Glomerular visceral epithelial cell (primary cell): Measurements from ENCODE around the gene TMEM86A.

Experiments
- DNase-seq: peaks from one replicate; pipeline ENCODE4 v3.0.0-alpha.2; 2016; ENCODE audit errors: extremely low spot score

The TMEM86A gene

DNA sequence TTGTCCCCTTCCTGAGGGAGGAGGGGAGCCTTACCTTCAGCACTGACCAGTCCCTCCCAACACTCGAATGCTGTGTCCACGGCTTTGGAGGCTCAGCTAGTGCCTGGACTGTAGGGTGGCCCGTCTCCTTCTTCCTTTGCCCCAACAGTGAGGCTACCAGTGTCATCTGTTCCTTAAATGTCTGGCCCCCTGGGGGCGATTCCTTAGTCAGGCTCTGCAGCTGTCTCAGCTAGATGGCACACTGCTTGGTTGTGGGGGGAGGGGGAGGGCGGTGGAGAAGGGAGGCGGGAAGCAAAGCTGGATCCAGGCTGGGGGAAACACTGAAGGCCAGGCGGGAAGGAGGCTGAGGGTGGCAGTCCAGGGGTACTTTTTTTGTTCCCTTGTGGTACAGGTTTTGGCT lies 27.5 kb downstream of the TMEM86A start, which contains the start of gene IGSF22:
Gene IGSF22 (minus strand): TSS at position 149 of the 400 bp plus-strand sequence. CDS start 1,952 bp downstream, outside the sequence.
- DNase-seq: no peak

GRCh38 chr11:18727479-18728236 lies 29.1 kb downstream of the TMEM86A start:
- peak; percentile 27 for DNase-seq

DNA sequence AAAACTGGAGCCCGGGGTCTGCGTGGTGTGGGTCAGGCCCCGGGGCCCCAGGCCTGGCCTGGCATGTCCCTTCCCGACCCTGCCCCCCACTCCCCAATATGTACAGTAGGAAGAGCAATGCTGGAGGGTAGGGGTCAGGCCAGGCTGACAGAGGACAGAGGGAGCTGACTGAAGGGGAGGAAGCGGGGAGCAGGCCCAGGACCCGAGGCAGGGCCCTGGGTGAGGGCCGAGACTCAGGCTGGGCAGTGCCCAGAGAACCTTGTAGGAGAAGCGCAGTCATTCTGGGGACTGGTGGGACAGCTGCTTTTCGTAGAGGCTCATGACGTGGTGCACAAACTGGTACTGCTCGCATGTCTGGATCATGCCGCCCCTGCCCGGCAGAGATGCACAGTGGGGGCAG lies 30.1 kb downstream of the TMEM86A start:
- no peak for DNase-seq

DNA sequence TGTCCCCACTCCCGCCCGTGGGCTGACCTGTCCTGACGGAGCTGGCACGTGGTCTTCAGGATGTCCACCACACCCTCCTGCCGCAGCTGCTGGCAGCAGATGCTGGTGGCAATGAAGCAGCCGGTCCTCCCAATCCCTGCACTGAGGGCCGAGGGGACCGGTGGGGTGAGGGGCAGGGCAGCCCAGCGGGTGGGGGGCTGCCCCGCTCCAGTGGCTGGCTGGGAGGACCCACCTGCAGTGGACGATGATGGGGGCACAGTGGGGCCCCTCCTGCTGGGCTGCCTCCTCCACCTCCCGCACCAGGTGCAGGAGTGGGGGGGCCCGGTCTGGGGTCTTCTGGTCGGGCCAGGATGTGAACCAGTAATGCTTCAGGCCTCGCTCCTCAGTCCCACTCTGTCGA lies 30.8 kb downstream of the TMEM86A start:
- no peak for DNase-seq

DNA sequence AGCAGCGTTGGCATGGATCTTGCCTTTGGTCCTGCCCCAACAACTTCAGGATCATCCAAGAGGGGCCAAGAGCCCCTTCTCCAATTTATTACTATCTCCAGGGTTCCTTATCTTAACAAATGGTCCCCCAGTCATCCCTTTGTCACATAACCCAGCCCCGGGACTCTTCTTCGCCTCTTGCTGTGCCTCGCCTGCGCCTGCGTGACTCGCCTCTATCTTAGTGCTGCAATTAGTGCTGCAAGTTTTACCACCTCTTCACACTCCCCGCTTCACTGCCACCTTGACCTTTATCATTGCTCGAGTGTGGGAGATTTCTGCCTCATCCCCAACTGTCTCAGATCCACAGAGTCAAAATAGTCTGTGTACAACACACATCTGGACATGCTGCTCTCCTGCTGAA lies 31.4 kb downstream of the TMEM86A start:
- DNase-seq: no peak

GRCh38 chr11:18731441-18731840 lies 32.9 kb downstream of the TMEM86A start:
- no peak for DNase-seq

DNA sequence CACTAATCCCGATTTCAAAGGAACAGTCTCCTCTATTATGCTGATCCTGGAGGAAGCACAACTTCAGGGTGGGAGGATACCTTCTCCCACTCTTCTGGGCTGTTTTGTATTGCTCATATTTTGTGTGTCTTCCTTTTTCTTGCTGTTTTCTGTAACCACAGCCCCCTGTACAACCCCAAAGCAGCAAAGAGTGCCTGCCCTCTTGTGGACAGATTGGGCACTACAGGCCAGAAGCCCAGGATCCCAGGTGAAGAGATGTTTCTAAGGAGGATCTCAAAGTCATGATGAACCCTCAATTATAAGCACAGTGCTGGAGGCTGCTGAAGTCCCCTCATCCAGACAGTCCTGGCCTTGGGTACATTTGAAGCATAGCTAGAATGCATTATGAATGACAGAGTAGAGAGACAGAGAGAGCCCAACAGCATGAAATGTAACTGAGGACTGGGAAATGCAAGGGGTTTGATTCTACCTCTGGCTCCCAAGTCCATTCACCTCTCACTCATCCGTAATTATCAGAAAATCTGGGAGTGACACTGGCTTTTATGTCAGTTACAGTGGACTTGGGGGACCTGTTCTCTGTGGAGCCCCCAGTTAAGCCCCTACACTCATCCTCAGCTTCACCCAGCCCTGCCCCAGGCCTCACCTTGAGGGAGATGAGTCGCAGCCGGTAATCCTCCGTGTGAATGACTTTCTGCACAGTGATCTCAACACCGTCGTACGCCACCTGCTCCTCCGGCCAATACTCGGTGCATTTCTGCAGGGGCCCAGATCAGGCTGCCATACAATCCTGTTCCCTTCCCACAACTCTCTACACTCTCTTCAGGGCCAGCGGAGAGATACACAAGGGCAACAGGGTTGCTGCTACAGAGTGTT lies 33.6 kb downstream of the TMEM86A start:
- DNase-seq: peak; percentile 49

GRCh38 chr11:18733202-18733601 lies 34.6 kb downstream of the TMEM86A start:
- DNase-seq: no peak

- DNase-seq: no peak
These were observed 38.1 kb downstream of the TMEM86A start for GRCh38 chr11:18736590-18737148.

GRCh38 chr11:18737642-18738041 lies 39.1 kb downstream of the TMEM86A start:
- no peak for DNase-seq

- no peak for DNase-seq
These were observed 41.1 kb downstream of the TMEM86A start for GRCh38 chr11:18739685-18740084.

- DNase-seq: no peak
These were observed 43.2 kb downstream of the TMEM86A start for GRCh38 chr11:18741783-18742182.

DNA sequence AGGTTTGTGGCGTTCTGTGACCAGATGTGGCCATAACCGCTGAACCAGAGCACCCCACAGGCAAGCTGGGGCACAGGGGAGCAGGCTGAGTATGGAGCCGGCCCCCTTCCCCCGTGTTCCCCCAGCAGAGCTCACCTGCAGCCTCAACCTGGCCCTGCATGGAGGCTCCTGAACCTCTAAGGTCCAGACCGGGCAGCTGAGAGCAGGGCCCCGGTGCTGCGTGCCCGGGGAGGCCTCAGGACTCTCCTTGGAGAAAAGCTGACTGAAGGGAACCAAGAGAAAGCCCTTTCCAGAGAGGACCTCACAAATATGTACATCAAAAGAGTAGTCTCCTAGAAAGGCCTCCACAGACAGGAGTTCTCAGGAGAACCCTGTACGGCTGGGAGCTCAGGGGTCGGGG lies 44.8 kb downstream of the TMEM86A start:
- no peak for DNase-seq

- no peak for DNase-seq
These were observed 45.4 kb downstream of the TMEM86A start for GRCh38 chr11:18743900-18744514.

- no peak for DNase-seq
These were observed 46.7 kb downstream of the TMEM86A start for GRCh38 chr11:18745251-18745650.

- DNase-seq: peak; percentile 12
These were observed 50.3 kb downstream of the TMEM86A start for GRCh38 chr11:18748766-18749365.

- DNase-seq: peak; percentile 67
These were observed 51.2 kb downstream of the TMEM86A start for GRCh38 chr11:18749681-18750319.

DNA sequence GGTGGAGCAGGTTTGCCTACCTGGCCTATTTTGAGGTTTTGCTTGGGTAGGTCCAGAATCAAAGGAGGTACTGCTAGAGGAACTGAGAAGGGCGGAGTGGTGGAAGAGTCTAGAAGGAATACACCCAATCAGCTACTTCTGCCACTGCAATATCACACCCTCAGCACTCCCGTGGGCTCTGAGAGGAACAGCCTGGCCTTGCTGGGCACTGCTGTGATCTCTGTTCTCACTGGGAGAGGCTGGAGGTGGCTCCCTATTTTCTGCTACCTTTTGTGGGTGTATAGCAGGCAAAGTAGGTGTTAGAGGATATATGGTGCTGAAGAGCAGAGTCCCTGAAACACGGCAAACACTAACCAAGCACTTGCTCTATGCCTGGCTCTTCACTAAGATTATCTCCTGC lies 52.4 kb downstream of the TMEM86A start:
- DNase-seq: no peak

DNA sequence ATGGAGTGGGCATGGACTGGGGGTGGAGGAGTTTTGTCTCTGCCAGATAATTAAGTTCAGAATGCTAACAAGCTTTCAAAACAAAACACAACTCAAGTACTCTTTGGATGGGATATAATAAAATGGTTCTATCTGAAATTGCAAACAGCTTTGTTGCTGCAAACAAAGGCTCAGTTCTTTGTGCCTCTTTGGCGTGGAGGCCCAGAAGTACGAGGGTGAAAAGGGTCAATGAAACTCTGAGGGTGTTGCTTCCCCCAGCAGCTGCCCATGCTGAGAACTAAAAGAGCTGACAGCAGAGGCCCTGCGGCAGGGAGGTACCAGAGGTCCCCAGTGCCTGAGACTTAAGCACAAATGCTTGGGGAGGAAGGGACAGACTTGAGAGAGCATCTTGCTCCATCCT lies 53.9 kb downstream of the TMEM86A start:
- DNase-seq: no peak

GRCh38 chr11:18754308-18754707 lies 55.7 kb downstream of the TMEM86A start:
- peak; percentile 20 for DNase-seq
